OCI-LY7 (cell line): Measurements from ENCODE around the gene PTGER2.

Experiments
- EZH2phosphoT487 ChIP-seq: fragments of 200-600 bp; sonication (generic); IDR thresholded peaks from 2 replicates; pipeline ENCODE4 v1.6.1; 2018; ENCODE audit warnings: low read depth, borderline replicate concordance, mild to moderate bottlenecking, mixed run types, antibody characterized with exemption, low read length, moderate library complexity, mixed read lengths
- TF ChIP-seq, protein P1 (sequence below): fragments of 200-600 bp; sonication (generic); conservative IDR thresholded peaks from 2 replicates; pipeline ENCODE4 v1.5.1; 2014; ENCODE audit warnings: mild to moderate bottlenecking, antibody characterized with exemption, low read length, moderate library complexity, mixed read lengths

DNA sequence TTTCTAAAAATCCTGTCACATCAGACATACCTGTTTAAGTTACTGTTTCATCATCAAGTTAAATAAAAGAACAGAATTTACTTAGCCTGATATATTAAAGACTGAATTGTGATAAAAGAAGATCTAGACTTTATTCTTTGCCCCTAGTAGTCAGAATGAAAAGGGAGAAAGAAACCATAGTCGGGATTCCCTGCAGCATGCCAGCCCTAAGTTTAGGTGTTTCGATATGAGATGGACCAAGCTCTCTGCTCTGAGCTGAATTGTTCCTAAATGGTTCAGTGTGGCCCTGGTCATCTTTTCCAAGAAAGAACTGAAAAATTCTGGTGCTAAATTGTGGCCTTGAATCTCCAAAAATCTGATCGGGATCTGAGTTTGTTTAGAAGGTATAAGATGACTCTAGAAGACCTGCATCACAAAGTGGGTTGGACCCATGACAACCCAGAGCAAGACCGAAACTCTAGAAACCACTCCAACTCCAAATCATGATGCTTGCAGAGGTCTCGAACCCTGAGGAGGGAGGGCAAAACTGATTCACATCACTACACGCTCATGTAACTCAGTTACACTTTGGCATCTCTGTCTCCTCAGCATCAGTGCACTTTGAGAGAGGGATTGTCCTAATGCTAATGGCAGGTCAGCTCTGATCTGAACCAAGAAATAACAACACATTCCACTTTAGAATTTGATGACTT is 15.7 kb downstream of the PTGER2 start:
- TF ChIP-seq, protein P1, sequence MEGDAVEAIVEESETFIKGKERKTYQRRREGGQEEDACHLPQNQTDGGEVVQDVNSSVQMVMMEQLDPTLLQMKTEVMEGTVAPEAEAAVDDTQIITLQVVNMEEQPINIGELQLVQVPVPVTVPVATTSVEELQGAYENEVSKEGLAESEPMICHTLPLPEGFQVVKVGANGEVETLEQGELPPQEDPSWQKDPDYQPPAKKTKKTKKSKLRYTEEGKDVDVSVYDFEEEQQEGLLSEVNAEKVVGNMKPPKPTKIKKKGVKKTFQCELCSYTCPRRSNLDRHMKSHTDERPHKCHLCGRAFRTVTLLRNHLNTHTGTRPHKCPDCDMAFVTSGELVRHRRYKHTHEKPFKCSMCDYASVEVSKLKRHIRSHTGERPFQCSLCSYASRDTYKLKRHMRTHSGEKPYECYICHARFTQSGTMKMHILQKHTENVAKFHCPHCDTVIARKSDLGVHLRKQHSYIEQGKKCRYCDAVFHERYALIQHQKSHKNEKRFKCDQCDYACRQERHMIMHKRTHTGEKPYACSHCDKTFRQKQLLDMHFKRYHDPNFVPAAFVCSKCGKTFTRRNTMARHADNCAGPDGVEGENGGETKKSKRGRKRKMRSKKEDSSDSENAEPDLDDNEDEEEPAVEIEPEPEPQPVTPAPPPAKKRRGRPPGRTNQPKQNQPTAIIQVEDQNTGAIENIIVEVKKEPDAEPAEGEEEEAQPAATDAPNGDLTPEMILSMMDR = no peak
- TF ChIP-seq EZH2phosphoT487 = no peak
